Mesodermal cell (in vitro differentiated cells): Measurements from ENCODE around the gene PCLAF.
A peak's percentile ranks its signal among the peaks of the same experiment; 100 is the strongest.
"Not testable (repeated sequence)": the region's sequence is repeated elsewhere in the genome, so short reads cannot be mapped to it uniquely, and the experiment has no call there.

Experiments
- H3K27ac ChIP-seq: 2 replicates; pipeline ENCODE4 v1.7.0; 2013; ENCODE audit warnings: mild to moderate bottlenecking, low read depth, low read length, moderate library complexity; ENCODE audit not compliant: severe bottlenecking
- H3K36me3 ChIP-seq: 2 replicates; pipeline ENCODE4 v1.7.1; 2013; ENCODE audit warnings: mild to moderate bottlenecking, low read length, moderate library complexity; ENCODE audit not compliant: control insufficient read depth, insufficient read depth
- H3K4me1 ChIP-seq: one replicate; pipeline ENCODE4 v1.7.1; 2013; ENCODE audit warnings: mild to moderate bottlenecking, low read length; ENCODE audit not compliant: insufficient read depth, control insufficient read depth, poor library complexity, severe bottlenecking
- H3K4me3 ChIP-seq: 2 replicates; pipeline ENCODE4 v1.7.0; 2013; ENCODE audit warnings: low read length, control low read depth, mild to moderate bottlenecking; ENCODE audit not compliant: insufficient read depth, poor library complexity, severe bottlenecking; ENCODE audit errors: extremely low read depth
- H3K9me3 ChIP-seq: 2 replicates; pipeline ENCODE4 v1.7.1; 2013; ENCODE audit warnings: mild to moderate bottlenecking, low read length, moderate library complexity; ENCODE audit not compliant: control insufficient read depth
- WGBS, 2 experiments: methylation state at CpG; one replicate each; pipeline ENCODE4 v1.1.5; 2013; ENCODE audit warnings: missing lambda C conversion rate in 2 of 2; ENCODE audit not compliant: insufficient coverage in 2 of 2; 5-methylcytosine and 5-hydroxymethylcytosine counted together

PCLAF gene

GRCh38 chr15:64369078-64369607, 12.1 kb downstream of the PCLAF start:
- Histone ChIP-seq H3K4me1 (no peaks in the 10 kb centered on the region), H3K36me3 (peaks cover 32% of the 10 kb centered on the region), H3K9me3 (no peaks in the 10 kb centered on the region), H3K27ac (no peak overlapping the region), H3K4me3 (no peak overlapping the region)
- 95 to 100% methylated on average over 1 to 2 of the region's 2 CpGs for WGBS, 2 experiments

- no peak overlapping the region for H3K4me3 ChIP-seq
- H3K4me1 ChIP-seq: no peaks in the 10 kb centered on the region
- no peaks in the 10 kb centered on the region for H3K9me3 ChIP-seq
- WGBS, 2 experiments: 100% methylated on average over 2 of the region's 4 CpGs
- peaks cover 18% of the 10 kb centered on the region for H3K36me3 ChIP-seq
- H3K27ac ChIP-seq: no peak overlapping the region
Measured at GRCh38 chr15:64361259-64361658, 20.0 kb downstream of the PCLAF start.

DNA sequence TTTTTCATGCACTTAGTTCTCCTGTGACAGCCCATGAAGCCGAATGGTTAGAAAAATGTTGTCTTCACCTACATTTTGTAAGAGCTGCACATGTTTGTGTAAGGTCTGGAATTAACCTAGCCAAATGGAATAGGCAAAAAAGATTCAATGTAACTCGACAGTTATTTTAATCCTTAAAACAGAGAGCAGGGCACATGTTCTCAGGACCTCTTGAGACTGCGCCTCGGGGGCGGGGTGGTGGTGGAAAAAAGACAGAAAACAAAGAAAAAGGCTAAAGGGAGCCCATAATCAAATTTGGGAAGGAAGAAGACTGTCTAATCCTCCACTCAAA, 24.6 kb downstream of the PCLAF start:
- Histone ChIP-seq H3K9me3 (no peaks in the 10 kb centered on the region), H3K36me3 (peaks cover 9% of the 10 kb centered on the region), H3K4me1 (no peaks in the 10 kb centered on the region), H3K4me3 (peak overlapping the region; percentile 83), H3K27ac (peak overlapping the region; percentile 63)
- WGBS, 2 experiments: 44 to 71% methylated on average over 2 to 4 of the region's 5 CpGs

GRCh38 chr15:64355944-64356709, 25.1 kb downstream of the PCLAF start, which contains the start of gene CSNK1G1:
TSS of gene CSNK1G1 (minus strand) at chr15:64356173. CDS start at chr15:64300499, 55,674 bp downstream.
- Histone ChIP-seq H3K9me3 (no peaks in the 10 kb centered on the region), H3K27ac (peak within 1 kb of the TSS; percentile 63), H3K36me3 (peaks cover 8% of the 10 kb centered on the region), H3K4me1 (no peaks in the 10 kb centered on the region), H3K4me3 (peak within 1 kb of the TSS; percentile 83)
- 0 to 1% methylated on average over 18 to 26 of the region's 42 CpGs for WGBS, 2 experiments

DNA sequence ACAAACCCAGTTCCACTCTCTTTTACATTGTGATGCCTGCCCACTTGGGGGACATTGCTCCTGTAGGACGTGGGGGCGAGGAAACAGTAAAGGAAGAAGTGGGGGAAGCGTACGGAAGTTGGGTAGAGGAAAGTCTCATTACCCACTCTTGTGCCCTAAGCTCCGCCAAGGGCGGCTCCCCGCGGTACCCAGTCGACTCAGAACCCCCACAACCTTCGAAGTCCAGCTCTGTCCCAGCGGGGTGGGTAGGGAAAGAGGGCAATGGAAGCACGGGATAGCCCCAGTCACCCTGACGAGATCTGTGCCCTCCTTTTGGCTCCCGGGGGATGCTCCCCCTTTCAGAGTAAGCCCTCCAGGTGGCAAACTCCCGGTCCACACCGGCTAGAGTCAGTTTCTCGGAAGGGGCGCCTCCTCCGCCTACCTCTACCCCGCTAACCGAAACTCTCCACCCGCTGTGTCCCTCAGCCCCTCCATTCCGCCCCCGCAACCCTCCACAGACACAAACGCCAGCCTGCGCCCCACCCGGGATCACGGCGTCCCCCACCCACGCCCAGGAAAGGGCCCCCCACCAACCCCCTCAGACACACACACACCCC, 25.8 kb downstream of the PCLAF start:
- H3K36me3 ChIP-seq: peaks cover 8% of the 10 kb centered on the region
- H3K4me1 ChIP-seq: no peaks in the 10 kb centered on the region
- no peaks in the 10 kb centered on the region for H3K9me3 ChIP-seq
- WGBS, 2 experiments: 0 to 4% methylated on average over 4 to 10 of the region's 30 CpGs
- peak overlapping the region; percentile 63 for H3K27ac ChIP-seq
- peak overlapping the region; percentile 83 for H3K4me3 ChIP-seq

DNA sequence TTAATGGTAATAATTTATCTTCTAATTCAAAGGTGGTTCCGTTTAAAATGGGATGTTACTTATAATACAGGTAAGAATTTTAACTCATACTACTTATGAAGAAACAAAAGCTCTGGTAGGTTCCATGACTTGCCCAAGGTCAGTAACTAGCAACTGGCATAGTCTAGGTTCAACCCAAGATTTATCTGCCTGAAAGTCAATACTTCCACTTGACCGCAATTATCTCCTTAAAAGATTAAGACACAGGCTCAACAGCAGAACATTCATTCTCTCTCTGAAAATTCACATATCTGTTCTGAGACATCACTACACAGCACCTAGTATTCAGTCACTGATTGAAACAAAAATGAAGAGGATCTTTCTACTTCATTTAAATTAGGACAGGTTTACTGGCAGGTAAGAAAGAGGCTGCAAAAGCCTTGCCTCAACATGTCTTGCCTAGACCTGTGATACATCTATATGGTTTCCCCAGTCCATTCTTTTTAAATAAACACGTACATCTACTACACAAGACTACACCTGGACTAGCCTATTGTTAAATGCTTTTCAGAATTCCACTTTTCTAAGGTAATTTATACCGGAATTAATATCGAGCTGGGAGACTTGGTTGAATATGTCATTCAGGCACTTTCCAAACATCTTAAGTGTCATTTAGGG, 26.4 kb downstream of the PCLAF start:
- WGBS, 2 experiments: 50 to 89% methylated on average over 1 to 2 of the region's 5 CpGs
- H3K9me3 ChIP-seq: no peaks in the 10 kb centered on the region
- no peak overlapping the region for H3K27ac ChIP-seq
- no peaks in the 10 kb centered on the region for H3K4me1 ChIP-seq
- peaks cover 8% of the 10 kb centered on the region for H3K36me3 ChIP-seq
- peak overlapping the region; percentile 83 for H3K4me3 ChIP-seq

DNA sequence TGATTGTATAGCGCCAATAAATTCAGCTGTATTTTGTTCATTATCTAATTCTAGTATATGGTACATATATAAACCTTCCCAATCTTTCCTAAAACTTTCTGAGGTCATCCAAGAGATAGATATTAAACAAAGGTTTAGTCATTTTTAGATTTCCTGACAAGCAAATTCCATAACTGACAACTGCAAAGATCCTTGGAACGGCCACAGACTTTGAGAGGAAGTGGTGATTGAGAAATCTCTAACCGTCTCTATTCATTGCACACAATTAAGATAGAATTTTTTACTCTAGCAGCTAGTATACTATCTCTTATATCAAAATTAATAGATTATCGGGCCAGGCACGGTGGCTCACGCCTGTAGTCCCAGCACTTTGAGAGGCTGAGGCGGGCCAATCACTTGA, 30.0 kb downstream of the PCLAF start:
- Histone ChIP-seq H3K27ac (no peak overlapping the region), H3K4me3 (no peak overlapping the region), H3K9me3 (no peaks in the 10 kb centered on the region), H3K4me1 (no peaks in the 10 kb centered on the region), H3K36me3 (peaks cover 22% of the 10 kb centered on the region)
- 91% methylated on average over 4 of the region's 7 CpGs; no CpG with 5 or more reads in 1 of the 2 experiments for WGBS, 2 experiments

DNA sequence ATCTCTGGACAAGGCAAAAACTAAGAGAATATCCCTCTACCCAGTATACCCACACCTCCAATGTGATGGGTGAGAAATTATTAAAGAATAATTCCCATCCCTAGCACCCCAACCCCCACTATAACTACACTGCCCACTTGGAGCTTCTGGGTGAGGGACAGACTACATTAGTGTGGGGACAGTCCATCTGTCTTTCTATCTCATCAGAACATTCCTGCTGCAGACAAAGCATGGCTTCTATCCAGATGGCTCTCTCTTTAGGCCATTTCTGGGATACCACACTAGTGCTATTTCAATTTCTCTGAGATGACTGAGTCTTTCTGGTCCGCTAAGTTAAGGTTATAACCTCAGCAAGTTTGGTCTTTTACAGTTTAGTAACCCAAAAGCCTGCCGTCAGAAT, 31.9 kb downstream of the PCLAF start:
- no peaks in the 10 kb centered on the region for H3K4me1 ChIP-seq

GRCh38 chr15:64348455-64348854, 32.8 kb downstream of the PCLAF start:
- no CpG with 5 or more reads among the region's 1 CpG for WGBS, 2 experiments
- no peak overlapping the region for H3K27ac ChIP-seq
- no peaks in the 10 kb centered on the region for H3K4me1 ChIP-seq
- no peak overlapping the region for H3K4me3 ChIP-seq
- peaks cover 22% of the 10 kb centered on the region for H3K36me3 ChIP-seq
- no peaks in the 10 kb centered on the region for H3K9me3 ChIP-seq

More for the DNA sequence above, 31.9 kb downstream of the PCLAF start:
- Histone ChIP-seq H3K9me3 (no peaks in the 10 kb centered on the region), H3K27ac (no peak overlapping the region), H3K36me3 (peaks cover 22% of the 10 kb centered on the region), H3K4me3 (no peak overlapping the region)
- WGBS, 2 experiments: 100% methylated on average over 2 of the region's 2 CpGs

- H3K4me1 ChIP-seq, H3K27ac ChIP-seq, H3K9me3 ChIP-seq, H3K4me3 ChIP-seq: not testable (repeated sequence)
- peaks cover 25% of the 10 kb centered on the region for H3K36me3 ChIP-seq
- WGBS, 2 experiments: 90 to 100% methylated on average over 2 of the region's 6 CpGs
Measured at GRCh38 chr15:64346242-64346641, 35.0 kb downstream of the PCLAF start.
